Panc1 (cell line): ENCODE measurements around the gene DDX24. TPM values are rescaled to one million over a fixed set of nuclear protein-coding genes. Genes with fewer than 3 reads are reported as not detected.
A peak's percentile ranks its signal among the peaks of the same experiment; 100 is the strongest.

Experiments used
- ATAC-seq: fragments of 200-7000 bp; cut with Tn5 transposase; 2 replicates; pipeline ENCODE4 v1.9.1; 2020; ENCODE audit warnings: mild to moderate bottlenecking, moderate library complexity
- BruUV-seq: library from RNA; stranded (reverse); fragments of 400-500 nt; replicated peaks from 2 replicates; lab custom pipeline; 2021; lab: Mats Ljungman, UMichigan
- CTCF ChIA-PET: fragments of 300-600 bp; sonication (Branson Sonifier 250); formaldehyde crosslinking; loops from one replicate; lab custom pipeline; 2022; ENCODE audit warnings: antibody characterized with exemption; lab: Charles Lee
- POLR2A ChIA-PET: fragments of 300-600 bp; sonication (Branson Sonifier 250); formaldehyde crosslinking; loops from one replicate; lab custom pipeline; 2022; ENCODE audit warnings: antibody characterized with exemption; lab: Charles Lee
- DNase-seq: peaks from one replicate; pipeline ENCODE4 v3.0.0-alpha.2; 2010; ENCODE audit warnings: low read depth, low spot score
- H3K27ac ChIP-seq: 2 replicates; pipeline ENCODE4 v1.5.1; 2011; ENCODE audit warnings: mild to moderate bottlenecking, low read length, inconsistent platforms
- H3K27me3 ChIP-seq: fragments of 200-500 bp; sonication (Bioruptor generic); 2 replicates; pipeline ENCODE4 v1.6.0; 2014; ENCODE audit warnings: low read length, inconsistent platforms; ENCODE audit not compliant: control insufficient read depth, insufficient read depth
- H3K36me3 ChIP-seq: fragments of 200-500 bp; sonication (Bioruptor generic); 2 replicates; pipeline ENCODE4 v1.5.1; 2014; ENCODE audit warnings: inconsistent platforms, mild to moderate bottlenecking, low read length, moderate library complexity; ENCODE audit not compliant: control insufficient read depth, insufficient read depth
- H3K4me1 ChIP-seq: 2 replicates; pipeline ENCODE4 v1.5.1; 2011; ENCODE audit warnings: inconsistent platforms, mild to moderate bottlenecking, low read length, moderate library complexity; ENCODE audit not compliant: control insufficient read depth, insufficient read depth
- H3K4me3 ChIP-seq, 2 experiments: 2 replicates each; pipeline ENCODE4 v1.5.1; 2011 to 2012; ENCODE audit warnings: low read depth in 2 of 2, low read length in 2 of 2, mild to moderate bottlenecking in 2 of 2, inconsistent platforms in 1 of 2, moderate library complexity in 1 of 2
- H3K9me3 ChIP-seq: fragments of 200-500 bp; sonication (Bioruptor generic); 2 replicates; pipeline ENCODE4 v1.5.1; 2014; ENCODE audit warnings: low read depth, mild to moderate bottlenecking, inconsistent platforms, low read length, moderate library complexity; ENCODE audit not compliant: control insufficient read depth, insufficient read depth
- POLR2AphosphoS5 ChIP-seq: IDR thresholded peaks from 2 replicates; pipeline ENCODE4 v1.6.1; 2012; ENCODE audit warnings: mild to moderate bottlenecking, low read depth, low read length, moderate library complexity
- SIN3A ChIP-seq: IDR thresholded peaks from 2 replicates; pipeline ENCODE4 v1.6.1; 2012; ENCODE audit warnings: low read depth, mild to moderate bottlenecking, low read length, moderate library complexity, borderline replicate concordance; ENCODE audit not compliant: insufficient read depth
- TCF7L2 ChIP-seq: IDR thresholded peaks from 2 replicates; pipeline ENCODE4 v1.6.1; 2011; ENCODE audit warnings: mild to moderate bottlenecking, low read depth, low read length, inconsistent platforms
- in situ Hi-C: cut with HindIII; loops from 2 replicates; pipeline ENCODE4 v1.10.0; 2016; ENCODE audit warnings: low sequenced_read_pairs, low pct_unique_long_range_greater_than_20kb
- intact Hi-C: fragments of 100-400 bp; cut with micrococcal nuclease; formaldehyde crosslinking; loops from one replicate; pipeline ENCODE4 v1.10.0; 2022; ENCODE audit not compliant: unreplicated experiment
- total RNA-seq: library from RNA; stranded (reverse); gene quantifications from one replicate; pipeline ENCODE4 v1.2.1, GENCODE V29; 2021; ENCODE audit not compliant: unreplicated experiment
- TF ChIP-seq, protein P1 (sequence below), 2 experiments: IDR thresholded peaks; 2 replicates each; pipeline ENCODE4 v1.6.1; 2011 to 2012; ENCODE audit warnings: low read depth in 2 of 2, control low read depth in 1 of 2, low read length in 1 of 2, mild to moderate bottlenecking in 1 of 2, moderate library complexity in 1 of 2; ENCODE audit not compliant: insufficient read depth in 1 of 2
- TF ChIP-seq, protein P2 (sequence below): fragments of 450-650 bp; IDR thresholded peaks from 2 replicates; pipeline ENCODE4 v1.5.1; 2017; ENCODE audit warnings: mild to moderate bottlenecking

The DDX24 gene
- total RNA-seq, 1 experiment from 2014 or later, result 103 TPM

- DNase-seq (no peak), ATAC-seq (no peak)
- intact Hi-C loops (no loop called here), in situ Hi-C loops (no loop called here)
- POLR2A ChIA-PET, result no interaction called here
- H3K36me3 ChIP-seq, result peaks cover 14% of the 10 kb centered on the region
- peak overlapping the region; percentile 84 to 96 for H3K4me3 ChIP-seq
- H3K4me1 ChIP-seq, result peaks cover 8% of the 10 kb centered on the region
- H3K27ac ChIP-seq, result peak overlapping the region; percentile 82
- CTCF ChIA-PET, result no interaction called here
- TF ChIP-seq POLR2AphosphoS5 (no peak), TCF7L2 (no peak), SIN3A (no peak)
- TF ChIP-seq, protein P1, sequence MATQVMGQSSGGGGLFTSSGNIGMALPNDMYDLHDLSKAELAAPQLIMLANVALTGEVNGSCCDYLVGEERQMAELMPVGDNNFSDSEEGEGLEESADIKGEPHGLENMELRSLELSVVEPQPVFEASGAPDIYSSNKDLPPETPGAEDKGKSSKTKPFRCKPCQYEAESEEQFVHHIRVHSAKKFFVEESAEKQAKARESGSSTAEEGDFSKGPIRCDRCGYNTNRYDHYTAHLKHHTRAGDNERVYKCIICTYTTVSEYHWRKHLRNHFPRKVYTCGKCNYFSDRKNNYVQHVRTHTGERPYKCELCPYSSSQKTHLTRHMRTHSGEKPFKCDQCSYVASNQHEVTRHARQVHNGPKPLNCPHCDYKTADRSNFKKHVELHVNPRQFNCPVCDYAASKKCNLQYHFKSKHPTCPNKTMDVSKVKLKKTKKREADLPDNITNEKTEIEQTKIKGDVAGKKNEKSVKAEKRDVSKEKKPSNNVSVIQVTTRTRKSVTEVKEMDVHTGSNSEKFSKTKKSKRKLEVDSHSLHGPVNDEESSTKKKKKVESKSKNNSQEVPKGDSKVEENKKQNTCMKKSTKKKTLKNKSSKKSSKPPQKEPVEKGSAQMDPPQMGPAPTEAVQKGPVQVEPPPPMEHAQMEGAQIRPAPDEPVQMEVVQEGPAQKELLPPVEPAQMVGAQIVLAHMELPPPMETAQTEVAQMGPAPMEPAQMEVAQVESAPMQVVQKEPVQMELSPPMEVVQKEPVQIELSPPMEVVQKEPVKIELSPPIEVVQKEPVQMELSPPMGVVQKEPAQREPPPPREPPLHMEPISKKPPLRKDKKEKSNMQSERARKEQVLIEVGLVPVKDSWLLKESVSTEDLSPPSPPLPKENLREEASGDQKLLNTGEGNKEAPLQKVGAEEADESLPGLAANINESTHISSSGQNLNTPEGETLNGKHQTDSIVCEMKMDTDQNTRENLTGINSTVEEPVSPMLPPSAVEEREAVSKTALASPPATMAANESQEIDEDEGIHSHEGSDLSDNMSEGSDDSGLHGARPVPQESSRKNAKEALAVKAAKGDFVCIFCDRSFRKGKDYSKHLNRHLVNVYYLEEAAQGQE (IDR thresholded peaks at IDR 0.05; ENCODE audit: insufficient read depth in 1 of 2, low read depth in 2 of 2, low read length in 1 of 2), result no peak
- TF ChIP-seq, protein P2, sequence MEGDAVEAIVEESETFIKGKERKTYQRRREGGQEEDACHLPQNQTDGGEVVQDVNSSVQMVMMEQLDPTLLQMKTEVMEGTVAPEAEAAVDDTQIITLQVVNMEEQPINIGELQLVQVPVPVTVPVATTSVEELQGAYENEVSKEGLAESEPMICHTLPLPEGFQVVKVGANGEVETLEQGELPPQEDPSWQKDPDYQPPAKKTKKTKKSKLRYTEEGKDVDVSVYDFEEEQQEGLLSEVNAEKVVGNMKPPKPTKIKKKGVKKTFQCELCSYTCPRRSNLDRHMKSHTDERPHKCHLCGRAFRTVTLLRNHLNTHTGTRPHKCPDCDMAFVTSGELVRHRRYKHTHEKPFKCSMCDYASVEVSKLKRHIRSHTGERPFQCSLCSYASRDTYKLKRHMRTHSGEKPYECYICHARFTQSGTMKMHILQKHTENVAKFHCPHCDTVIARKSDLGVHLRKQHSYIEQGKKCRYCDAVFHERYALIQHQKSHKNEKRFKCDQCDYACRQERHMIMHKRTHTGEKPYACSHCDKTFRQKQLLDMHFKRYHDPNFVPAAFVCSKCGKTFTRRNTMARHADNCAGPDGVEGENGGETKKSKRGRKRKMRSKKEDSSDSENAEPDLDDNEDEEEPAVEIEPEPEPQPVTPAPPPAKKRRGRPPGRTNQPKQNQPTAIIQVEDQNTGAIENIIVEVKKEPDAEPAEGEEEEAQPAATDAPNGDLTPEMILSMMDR, result no peak
- no TSS peak for BruUV-seq
- peaks cover 24% of the 10 kb centered on the region; the same call in 1 of the 2 replicates for H3K9me3 ChIP-seq
- no peaks in the 10 kb centered on the region for H3K27me3 ChIP-seq
Measured at GRCh38 chr14:94079891-94080620, 946 bp downstream of the DDX24 start.

- in situ Hi-C loops (no loop called here), intact Hi-C loops (no loop called here)
- no peak for ATAC-seq
- ChIA-PET CTCF (no interaction called here), POLR2A (no interaction called here)
- TF ChIP-seq, protein P2, result no peak
- TF ChIP-seq, protein P1 (IDR thresholded peaks at IDR 0.05; ENCODE audit: insufficient read depth in 1 of 2, low read depth in 2 of 2, low read length in 1 of 2), result no peak
- TF ChIP-seq SIN3A (no peak), TCF7L2 (no peak), POLR2AphosphoS5 (no peak)
- H3K4me3 ChIP-seq, result no peak overlapping the region
- BruUV-seq, result no TSS peak
- peaks cover 34% of the 10 kb centered on the region; the same call in 1 of the 2 replicates for H3K9me3 ChIP-seq
- no peaks in the 10 kb centered on the region for H3K27me3 ChIP-seq
- peaks cover 8% of the 10 kb centered on the region for H3K4me1 ChIP-seq
- H3K27ac ChIP-seq, result no peak overlapping the region
- peaks cover 14% of the 10 kb centered on the region for H3K36me3 ChIP-seq
- no peak for DNase-seq
Measured at GRCh38 chr14:94077823-94078222, 3.2 kb downstream of the DDX24 start.
